Activated naive CD8-positive, alpha-beta T cell treated with anti-CD3 and anti-CD28 coated beads, Interleukin-2, amount 50 U/mL, for 16 hours (primary cell): ENCODE data around the gene AP1M2.
"Not testable (repeated sequence)": the region's sequence is repeated elsewhere in the genome, so short reads cannot be mapped to it uniquely, and the experiment has no call there.

ENCODE experiments used
- DNase-seq: peaks from one replicate; pipeline ENCODE4 v3.0.0-alpha.2; 2020; ENCODE audit warnings: low read depth, low spot score

The AP1M2 gene

GRCh38 chr19:10565028-10565566 lies 22.0 kb downstream of the AP1M2 start:
- DNase-seq: no peak

- no peak for DNase-seq
Measured at GRCh38 chr19:10562609-10563008, 24.5 kb downstream of the AP1M2 start.

- no peak for DNase-seq
Measured at GRCh38 chr19:10560154-10560553, 27.0 kb downstream of the AP1M2 start.

- no peak for DNase-seq
Measured at GRCh38 chr19:10557603-10558197, 29.4 kb downstream of the AP1M2 start.

- DNase-seq: no peak
Measured at GRCh38 chr19:10555610-10555973, 31.5 kb downstream of the AP1M2 start.

GRCh38 chr19:10554760-10555609 lies 32.1 kb downstream of the AP1M2 start:
- DNase-seq: no peak

- no peak for DNase-seq
Measured at GRCh38 chr19:10553943-10554381, 33.1 kb downstream of the AP1M2 start.

- no peak for DNase-seq
Measured at GRCh38 chr19:10553087-10553667, 33.9 kb downstream of the AP1M2 start.

- no peak for DNase-seq
Measured at GRCh38 chr19:10552510-10553053, 34.5 kb downstream of the AP1M2 start.

GRCh38 chr19:10551698-10552301 lies 35.3 kb downstream of the AP1M2 start:
- DNase-seq: no peak

- not testable (repeated sequence) for DNase-seq
Measured at GRCh38 chr19:10551006-10551405, 36.1 kb downstream of the AP1M2 start.

GRCh38 chr19:10550336-10550735 lies 36.8 kb downstream of the AP1M2 start:
- no peak for DNase-seq

GRCh38 chr19:10549733-10550132 lies 37.4 kb downstream of the AP1M2 start:
- no peak for DNase-seq

- DNase-seq: no peak
Measured at GRCh38 chr19:10548746-10549276, 38.3 kb downstream of the AP1M2 start.

- no peak for DNase-seq
Measured at GRCh38 chr19:10546817-10547216, 40.3 kb downstream of the AP1M2 start.

- DNase-seq: no peak
Measured at GRCh38 chr19:10544753-10545251, 42.3 kb downstream of the AP1M2 start.

- no peak for DNase-seq
Measured at GRCh38 chr19:10544242-10544752, 42.8 kb downstream of the AP1M2 start.

GRCh38 chr19:10543420-10544241 lies 43.5 kb downstream of the AP1M2 start, which contains the start of gene ATG4D:
TSS of gene ATG4D (plus strand) at chr19:10543904. CDS start at chr19:10544091, 187 bp downstream.
- peak; percentile 48 for DNase-seq

- DNase-seq: no peak
Measured at GRCh38 chr19:10543059-10543419, 44.1 kb downstream of the AP1M2 start.

- not testable (repeated sequence) for DNase-seq
Measured at GRCh38 chr19:10539016-10539415, 48.1 kb downstream of the AP1M2 start.
